Omental fat pad (tissue), 4 donors: ENCODE data around the gene KAT5. TPM values are rescaled to one million over a fixed set of nuclear protein-coding genes. Genes with fewer than 3 reads are reported as not detected.

Source experiments
- ATAC-seq: fragments of 150-250 bp; one replicate; pipeline ENCODE4 v1.9.1; 2016; ENCODE audit warnings: mild to moderate bottlenecking, moderate library complexity; ENCODE audit not compliant: low FRiP score
- DNase-seq: peaks from one replicate; pipeline ENCODE4 v3.0.0-alpha.2; 2019; ENCODE audit warnings: low spot score
- total RNA-seq, 4 donors: library from RNA; depleted of rRNA; stranded (reverse); fragments of >200 nt; gene quantifications; one replicate each; pipeline ENCODE4 v1.1.0, GENCODE V29; 2016
- TF ChIP-seq, protein P1 (sequence below), 3 donors: fragments of 450-650 bp; IDR thresholded peaks; one replicate each; pipeline ENCODE4 v1.5.1; 2016 to 2017; ENCODE audit warnings: antibody characterized with exemption in 3 of 3, mild to moderate bottlenecking in 3 of 3, moderate library complexity in 2 of 3

KAT5 gene
- total RNA-seq, 4 donors from 2014 or later, result 39.8 to 48.2 (median 44.7) TPM

- DNase-seq (no peak), ATAC-seq (no peak)
- TF ChIP-seq, protein P1, sequence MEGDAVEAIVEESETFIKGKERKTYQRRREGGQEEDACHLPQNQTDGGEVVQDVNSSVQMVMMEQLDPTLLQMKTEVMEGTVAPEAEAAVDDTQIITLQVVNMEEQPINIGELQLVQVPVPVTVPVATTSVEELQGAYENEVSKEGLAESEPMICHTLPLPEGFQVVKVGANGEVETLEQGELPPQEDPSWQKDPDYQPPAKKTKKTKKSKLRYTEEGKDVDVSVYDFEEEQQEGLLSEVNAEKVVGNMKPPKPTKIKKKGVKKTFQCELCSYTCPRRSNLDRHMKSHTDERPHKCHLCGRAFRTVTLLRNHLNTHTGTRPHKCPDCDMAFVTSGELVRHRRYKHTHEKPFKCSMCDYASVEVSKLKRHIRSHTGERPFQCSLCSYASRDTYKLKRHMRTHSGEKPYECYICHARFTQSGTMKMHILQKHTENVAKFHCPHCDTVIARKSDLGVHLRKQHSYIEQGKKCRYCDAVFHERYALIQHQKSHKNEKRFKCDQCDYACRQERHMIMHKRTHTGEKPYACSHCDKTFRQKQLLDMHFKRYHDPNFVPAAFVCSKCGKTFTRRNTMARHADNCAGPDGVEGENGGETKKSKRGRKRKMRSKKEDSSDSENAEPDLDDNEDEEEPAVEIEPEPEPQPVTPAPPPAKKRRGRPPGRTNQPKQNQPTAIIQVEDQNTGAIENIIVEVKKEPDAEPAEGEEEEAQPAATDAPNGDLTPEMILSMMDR (IDR thresholded peaks at IDR 0.05), result no peak
Measured at GRCh38 chr11:65736810-65737209, 24.8 kb downstream of the KAT5 start.

- DNase-seq, result no peak
- TF ChIP-seq, protein P1 (IDR thresholded peaks at IDR 0.05), result no peak
- ATAC-seq, result no peak
Measured at GRCh38 chr11:65739022-65739421, 27.0 kb downstream of the KAT5 start.

DNA sequence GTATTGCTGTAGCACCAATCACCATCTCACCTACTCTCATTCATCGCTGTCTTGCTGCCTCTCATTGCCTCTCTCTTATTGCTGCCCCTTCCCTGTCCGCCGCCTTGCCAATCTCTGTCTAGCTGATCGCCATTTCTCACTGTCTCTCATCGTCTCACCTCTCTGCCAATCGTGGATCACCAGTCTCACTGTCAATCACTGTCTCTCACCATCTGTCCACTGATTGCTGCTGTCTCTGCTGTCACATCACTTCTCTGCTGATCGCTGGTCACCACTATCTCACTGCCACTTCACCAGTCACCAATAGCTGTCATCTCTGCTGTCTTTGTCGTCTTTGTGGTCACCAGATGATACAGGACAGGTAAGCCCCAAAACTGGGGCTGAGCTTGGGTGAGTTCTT, 29.1 kb downstream of the KAT5 start:
- DNase-seq (no peak), ATAC-seq (no peak)
- TF ChIP-seq, protein P1 (IDR thresholded peaks at IDR 0.05), result no peak

DNA sequence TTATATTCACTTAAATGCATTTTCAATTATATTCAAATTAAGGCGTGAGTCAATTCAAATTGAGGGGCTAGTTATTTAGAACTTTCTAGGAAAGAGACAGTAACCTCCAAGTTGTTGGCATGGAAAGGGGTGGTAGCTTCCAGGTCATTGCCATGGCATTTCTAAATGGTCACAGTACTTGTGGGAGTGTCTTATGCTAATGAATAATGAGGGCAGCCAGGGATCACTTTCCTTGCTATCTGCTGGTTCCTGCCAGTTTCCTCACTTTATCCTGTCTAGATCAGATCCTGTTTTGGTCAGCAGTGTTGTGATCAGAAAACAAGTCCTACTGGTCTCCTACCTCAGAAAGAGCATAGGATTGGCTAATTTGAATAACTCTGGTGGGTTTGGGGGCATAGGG, 30.3 kb downstream of the KAT5 start:
- ATAC-seq, result no peak
- no peak for DNase-seq
- TF ChIP-seq, protein P1 (IDR thresholded peaks at IDR 0.05), result no peak

DNA sequence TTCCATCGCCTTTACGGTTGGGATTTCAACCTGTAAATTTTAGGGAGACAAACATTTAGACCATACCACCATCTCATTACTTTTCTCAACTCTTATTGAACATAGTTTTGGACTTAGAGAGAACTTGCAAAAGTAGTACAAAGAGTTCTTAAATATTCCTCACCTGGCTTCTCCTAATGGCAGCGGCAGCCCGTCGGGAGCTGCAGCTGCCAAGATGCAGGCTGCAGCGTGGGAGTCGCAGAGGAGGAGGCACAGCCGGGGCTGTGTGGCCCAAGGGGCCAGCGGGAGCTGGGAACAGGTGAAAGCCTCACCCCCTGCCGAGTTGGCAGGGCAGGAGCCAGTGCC, 31.6 kb downstream of the KAT5 start:
- DNase-seq (no peak), ATAC-seq (no peak)
- TF ChIP-seq, protein P1 (IDR thresholded peaks at IDR 0.05), result no peak

DNA sequence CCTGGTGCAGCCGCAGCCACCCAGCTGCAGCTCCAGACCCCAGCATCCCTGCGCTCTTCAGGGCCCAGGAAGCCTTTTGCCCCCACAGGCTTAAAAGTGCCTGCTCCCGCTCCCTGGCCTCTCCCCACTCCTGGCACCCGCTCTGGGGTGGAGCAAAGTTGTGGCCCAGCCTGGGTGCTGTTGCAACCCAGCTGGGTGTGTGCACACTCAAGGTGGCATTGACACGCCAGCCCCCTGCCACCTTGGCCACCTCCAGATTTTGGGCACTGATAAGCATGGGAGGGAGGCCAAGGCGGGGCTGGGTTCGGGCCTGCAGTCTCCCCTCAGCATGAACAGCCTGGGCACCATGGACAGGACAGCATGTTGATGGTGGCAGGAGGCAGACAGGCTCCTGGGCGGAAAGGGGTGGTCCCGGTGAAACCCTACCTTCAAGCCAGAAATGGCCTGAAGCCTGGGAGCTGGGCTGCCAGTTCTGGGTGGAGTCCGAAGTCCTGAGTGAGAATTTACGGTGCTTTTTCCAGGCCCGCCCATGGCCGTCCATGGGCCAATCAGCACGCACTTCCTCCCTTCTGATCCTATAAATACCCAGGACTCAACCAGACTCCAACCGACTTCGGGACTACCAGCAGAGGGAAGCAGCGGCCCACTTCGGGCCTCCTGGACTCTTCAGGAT, 32.1 kb downstream of the KAT5 start:
- ATAC-seq (no peak), DNase-seq (no peak)
- TF ChIP-seq, protein P1 (IDR thresholded peaks at IDR 0.05), result no peak

DNA sequence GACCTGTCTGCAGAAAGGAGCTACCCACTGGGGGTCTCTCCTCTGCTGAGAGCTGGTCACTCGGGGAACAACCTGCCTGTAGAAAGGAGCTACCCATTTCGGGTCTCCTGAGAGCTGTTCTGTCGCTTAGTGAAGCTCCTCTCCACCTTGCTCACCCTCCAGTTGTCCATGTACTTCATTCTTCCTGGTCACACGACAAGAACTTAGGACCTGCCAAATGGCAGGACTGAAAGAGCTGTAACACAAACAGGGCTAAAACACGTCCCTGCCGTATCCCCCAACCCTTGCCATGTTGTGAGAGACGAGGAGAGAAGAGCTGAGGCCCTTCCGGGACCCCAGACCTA, 32.6 kb downstream of the KAT5 start:
- DNase-seq (no peak), ATAC-seq (no peak)
- TF ChIP-seq, protein P1 (IDR thresholded peaks at IDR 0.05), result no peak
